Activated CD4-positive, alpha-beta T cell treated with anti-CD3 and anti-CD28 coated beads, Interleukin-2, Interleukin-4, amounts not matched to agents 100 ng/mL and 50 ng/mL, durations not matched to agents 16 hours and 8 hours (primary cell): ENCODE data around the gene TSR3.

Experiments
- DNase-seq: peaks from one replicate; pipeline ENCODE4 v3.0.0-alpha.2; 2020; ENCODE audit warnings: low spot score

TSR3 gene

DNA sequence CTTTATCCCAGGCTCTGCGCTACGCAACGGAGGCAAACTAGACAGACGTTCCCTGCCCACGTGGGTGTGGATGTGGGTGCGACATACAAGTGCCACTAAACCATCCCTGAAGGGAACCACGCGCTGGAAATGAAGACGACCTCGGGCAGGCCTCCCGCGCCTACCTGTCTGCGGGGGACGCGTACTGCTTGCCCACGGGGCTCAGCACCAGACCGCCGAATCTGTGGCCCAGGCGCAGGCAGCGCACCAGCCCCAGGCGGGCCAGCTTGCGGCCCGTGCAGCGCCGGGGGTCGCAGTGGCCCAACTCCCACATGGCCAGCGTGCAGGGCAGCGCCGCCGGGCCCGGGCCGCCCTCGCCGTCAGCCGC lies 480 bp downstream of the TSR3 start:
- DNase-seq: no peak

- no peak for DNase-seq
Measured at GRCh38 chr16:1350691-1351090, 987 bp downstream of the TSR3 start.

GRCh38 chr16:1349951-1350350 lies 1.7 kb downstream of the TSR3 start:
- no peak for DNase-seq

- DNase-seq: no peak
Measured at GRCh38 chr16:1349351-1349750, 2.3 kb downstream of the TSR3 start.

- no peak for DNase-seq
Measured at GRCh38 chr16:1348926-1349325, 2.8 kb downstream of the TSR3 start.

- no peak for DNase-seq
Measured at GRCh38 chr16:1348441-1348840, 3.2 kb downstream of the TSR3 start.

DNA sequence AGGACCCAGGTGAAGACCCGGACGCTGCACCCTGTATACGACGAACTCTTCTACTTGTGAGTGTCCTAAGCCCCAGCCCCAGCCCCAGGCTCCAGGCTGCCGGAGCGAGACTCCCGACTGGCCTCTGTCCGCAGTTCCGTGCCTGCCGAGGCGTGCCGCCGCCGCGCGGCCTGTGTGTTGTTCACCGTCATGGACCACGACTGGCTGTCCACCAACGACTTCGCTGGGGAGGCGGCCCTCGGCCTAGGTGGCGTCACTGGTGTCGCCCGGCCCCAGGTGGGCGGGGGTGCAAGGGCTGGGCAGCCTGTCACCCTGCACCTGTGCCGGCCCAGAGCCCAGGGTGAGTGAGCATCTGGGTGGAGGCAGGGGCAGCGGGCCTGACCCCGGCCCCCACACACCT lies 3.7 kb downstream of the TSR3 start:
- DNase-seq: no peak

- DNase-seq: no peak
Measured at GRCh38 chr16:1347286-1347855, 4.3 kb downstream of the TSR3 start.

DNA sequence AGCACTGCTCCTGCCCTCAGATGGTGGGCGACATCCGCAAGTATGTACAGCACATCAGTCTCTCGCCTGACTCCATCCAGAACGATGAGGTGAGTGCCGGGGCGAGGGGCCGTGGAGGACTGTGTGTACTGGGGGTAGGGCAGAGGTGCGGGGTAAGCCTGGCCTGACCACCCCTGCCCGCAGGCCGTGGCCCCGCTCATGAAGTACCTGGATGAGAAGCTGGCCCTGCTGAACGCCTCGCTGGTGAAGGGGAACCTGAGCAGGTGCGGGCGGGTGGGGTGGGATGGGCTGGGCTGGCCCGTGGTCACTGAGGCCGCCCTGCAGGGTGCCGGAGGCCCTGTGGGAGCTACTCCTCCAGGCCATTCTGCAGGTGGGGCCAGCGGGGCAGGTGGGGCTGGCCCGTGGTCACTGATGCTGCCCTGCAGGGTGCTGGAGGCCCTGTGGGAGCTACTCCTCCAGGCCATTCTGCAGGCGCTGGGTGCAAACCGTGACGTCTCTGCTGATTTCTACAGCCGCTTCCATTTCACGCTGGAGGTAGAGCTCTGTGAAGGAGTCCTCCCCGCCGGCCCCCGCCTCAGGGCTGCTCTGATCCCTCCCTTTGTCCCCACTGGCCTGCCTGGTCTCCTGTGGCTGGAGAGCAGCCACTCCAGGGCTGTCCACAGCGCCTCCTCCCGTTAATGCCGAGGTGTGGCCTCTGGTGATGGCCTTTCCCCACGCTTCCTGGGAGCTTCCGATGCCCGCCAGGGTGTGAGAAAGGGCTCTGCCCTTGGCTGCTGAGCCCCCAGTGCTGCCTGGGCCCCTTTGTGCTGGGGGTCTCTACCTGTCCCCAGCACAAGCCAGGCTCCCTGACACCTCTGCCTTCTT lies 5.0 kb downstream of the TSR3 start:
- no peak for DNase-seq

DNA sequence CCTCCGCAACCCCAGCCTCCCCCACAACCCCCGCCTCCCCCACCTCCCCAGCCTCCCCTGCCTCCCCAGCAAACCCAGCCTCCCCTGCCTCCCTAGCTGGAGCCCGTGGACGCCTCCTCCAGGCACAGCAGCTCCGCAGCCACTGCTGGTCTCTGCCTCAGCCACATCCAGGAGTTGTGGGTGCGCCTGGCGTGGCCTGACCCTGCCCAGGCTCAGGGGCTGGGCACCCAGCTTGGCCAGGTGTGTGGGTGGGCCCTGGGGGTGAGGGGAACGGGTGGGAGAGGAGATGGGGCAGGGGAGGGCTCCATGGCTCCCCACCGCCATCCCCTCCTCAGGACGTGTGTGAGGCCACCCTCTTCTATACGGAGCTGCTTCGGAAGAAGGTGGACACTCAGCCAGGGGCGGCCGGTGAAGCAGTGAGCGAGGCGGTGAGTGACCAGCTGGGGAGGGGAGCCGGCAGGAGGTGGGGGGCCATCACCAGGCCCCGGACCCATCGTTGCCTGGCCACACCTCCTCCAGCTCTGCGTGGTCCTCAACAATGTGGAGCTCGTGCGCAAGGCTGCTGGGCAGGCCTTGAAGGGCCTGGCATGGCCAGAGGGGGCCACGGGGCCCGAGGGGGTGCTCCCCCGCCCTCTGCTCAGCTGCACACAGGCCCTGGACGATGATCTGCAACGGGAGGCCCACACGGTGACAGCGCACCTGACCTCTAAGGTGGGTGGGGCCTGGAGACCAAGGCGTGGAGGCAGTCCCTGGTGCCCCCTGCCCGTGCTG lies 5.8 kb downstream of the TSR3 start:
- no peak for DNase-seq

DNA sequence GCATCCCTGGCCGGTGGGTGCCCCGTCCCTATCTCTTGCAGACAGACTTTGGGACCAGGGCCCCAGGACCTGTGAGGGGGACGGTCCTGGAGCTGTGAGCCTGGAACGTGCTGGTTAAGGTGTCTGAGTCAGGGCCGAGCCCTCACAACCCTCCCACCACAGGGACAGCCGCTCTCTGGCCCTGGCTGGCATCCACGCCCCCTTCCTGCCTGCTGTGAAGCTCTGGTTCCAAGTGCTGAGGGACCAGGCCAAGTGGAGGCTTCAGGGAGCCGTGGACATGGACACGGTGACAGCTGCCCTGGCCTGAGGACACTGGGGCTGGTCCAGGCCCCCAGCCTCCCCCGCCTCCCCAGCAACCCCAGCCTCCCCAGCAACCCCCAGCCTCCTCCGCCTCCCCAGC lies 6.6 kb downstream of the TSR3 start:
- DNase-seq: no peak

- DNase-seq: no peak
Measured at GRCh38 chr16:1344499-1344898, 7.2 kb downstream of the TSR3 start.

DNA sequence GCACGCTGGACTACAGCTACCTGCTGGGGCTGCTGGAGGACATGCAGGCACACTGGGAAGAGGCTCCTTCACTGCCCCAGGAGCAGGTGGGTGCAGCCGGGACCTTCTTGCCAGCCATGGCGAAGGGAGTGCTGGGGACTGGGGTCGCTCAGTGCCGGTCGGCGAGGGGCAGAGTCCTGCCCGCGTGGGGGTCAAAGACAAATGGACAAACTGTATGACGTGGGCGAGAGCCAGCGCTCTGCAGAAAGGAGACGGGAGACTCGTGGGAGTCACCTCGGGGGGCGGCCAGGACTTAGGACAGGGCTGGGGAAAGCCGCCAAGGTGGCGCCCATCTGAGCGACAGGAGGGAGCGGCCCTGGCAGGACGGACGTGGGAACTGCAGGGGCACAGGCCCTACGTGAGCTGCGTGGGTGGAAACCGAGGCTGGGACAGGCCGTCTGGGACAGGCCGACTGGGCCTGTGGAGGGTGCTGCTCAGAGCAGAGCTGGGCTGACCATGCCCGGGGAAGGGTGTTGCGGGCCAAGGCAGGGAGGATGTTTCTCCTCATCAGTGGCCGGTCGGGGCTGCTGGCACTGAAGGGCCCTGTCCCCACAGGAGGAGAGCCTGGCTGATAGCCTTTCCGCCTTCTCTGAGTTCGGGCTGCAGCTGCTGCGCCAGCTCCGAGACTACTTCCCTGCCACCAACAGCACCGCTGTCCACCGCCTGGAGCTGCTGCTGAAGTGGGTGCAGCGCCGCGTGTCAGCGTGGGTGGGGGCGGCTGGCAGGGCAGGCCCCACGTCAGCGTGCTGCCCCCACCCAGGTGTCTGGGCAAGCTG lies 8.0 kb downstream of the TSR3 start:
- DNase-seq: no peak

DNA sequence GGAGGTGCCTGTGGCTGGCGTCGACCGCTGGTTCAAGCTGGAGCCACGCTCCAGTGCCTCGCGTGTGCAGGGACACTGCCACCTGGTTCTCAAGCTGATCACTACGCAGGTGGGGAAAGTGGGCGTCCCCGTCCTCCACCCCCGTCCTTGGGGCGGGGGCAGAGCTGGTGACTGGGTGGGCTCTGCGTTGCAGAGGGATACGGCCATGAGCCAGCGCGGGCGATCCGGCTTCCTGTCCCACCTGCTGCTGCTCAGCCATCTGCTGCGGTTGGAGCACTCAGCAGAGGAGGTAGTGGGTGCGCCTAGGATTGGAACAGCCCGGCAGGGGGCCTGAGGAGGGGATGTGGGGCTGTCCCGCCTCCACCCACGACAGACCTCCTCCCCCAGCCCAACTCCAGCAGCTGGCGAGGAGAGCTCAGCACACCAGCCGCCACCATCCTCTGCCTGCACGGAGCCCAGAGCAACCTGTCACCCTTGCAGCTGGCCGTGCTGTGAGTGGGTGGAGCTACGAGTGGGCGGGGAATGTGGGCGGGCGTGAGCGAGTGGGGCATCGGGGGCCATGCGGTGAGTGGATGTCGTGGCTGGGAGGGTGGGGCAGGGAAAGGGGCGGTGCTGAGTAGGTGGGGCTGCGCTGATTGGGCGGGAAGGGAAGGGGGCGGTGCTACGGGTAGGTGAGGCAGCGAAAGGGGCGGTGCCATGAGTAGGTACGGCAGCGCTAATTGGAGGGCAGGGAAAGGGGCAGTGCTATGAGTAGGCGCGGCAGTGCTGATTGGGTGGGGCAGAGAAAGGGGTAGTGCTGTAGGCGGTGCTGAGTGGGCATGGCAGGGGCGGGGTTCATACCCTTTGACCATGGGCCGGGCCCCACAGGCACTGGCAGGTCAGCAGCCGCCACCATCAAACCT lies 8.9 kb downstream of the TSR3 start:
- DNase-seq: peak; percentile 97

DNA sequence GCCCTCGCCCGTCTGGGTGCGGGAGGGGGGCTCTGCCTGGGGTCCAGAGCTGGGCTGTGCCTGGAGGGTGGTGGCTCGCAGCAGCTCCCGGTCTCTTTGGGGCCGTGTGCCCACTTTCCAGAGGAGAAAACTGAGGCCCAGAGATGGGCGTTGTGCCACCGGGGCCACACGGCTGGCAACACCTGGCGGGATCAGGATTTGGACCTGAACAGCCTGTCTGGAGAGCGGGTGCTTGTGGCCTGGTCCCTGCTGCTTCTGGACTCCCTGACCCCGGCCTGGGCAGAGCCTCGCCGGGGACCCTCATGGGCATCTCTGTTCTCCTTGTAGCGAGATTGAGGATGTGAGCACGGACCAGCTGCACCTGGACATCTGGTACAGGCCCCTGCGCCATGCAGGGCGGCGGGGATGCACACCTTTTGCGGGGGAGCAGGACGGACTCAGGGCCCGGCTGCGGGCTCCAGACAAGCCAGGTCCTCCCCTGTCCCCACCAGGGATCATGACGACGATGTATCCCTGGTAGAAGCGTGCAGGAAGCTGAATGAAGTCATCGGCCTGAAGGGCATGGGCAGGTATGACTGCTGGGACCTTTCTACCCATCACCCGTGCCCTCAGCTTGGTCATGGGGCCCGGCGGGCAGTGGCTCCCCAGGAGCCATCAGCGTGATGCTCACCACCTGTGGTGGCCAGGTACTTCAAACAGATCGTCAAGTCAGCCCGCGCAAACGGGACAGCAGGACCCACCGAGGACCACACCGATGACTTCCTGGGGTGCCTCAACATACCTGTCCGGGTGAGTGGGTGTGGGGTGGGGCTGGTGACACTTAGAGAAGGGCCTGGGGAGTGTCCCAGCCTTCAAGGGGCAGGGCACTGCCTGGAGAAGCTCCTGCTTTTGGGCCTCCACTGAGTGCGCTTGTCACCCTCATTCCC lies 9.9 kb downstream of the TSR3 start:
- no peak for DNase-seq

DNA sequence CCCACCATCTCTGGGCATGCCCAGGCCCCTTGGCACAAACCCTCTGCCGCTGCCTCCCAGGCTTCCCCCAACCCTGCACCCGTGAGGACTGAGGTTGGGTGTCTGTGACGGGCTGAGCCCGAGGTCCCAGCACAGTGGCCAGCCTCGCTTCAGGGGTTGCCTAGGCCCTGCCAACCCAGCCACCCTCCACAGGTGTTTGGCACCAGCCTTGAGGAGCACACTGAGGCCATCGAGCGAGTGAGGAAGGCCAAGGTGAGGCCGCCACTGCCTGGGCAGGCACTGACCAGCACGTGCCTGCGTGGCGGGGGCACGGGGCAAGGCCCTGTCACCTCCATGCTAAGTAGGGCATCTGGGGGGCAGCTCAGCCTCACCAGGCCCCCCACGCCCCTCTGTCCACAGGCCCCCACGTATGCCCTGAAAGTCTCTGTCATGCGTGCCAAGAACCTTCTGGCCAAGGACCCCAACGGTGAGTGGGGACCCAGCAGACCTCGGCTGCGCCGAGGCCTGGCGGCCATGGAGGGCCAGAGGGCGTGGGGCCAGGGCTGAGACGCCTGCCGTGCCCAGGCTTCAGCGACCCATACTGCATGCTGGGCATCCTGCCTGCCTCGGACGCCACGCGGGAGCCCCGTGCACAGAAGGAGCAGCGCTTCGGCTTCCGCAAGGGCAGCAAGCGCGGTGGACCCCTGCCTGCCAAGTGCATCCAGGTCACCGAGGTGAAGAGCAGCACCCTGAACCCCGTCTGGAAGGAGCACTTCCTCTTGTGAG lies 10.8 kb downstream of the TSR3 start:
- no peak for DNase-seq

GRCh38 chr16:1338855-1339675 lies 12.6 kb downstream of the TSR3 start:
- no peak for DNase-seq

- DNase-seq: no peak
Measured at GRCh38 chr16:1338119-1338730, 13.5 kb downstream of the TSR3 start.
